HCT116 (cell line): Measurements from ENCODE around the gene TBL1X. TPM values are rescaled to one million over a fixed set of nuclear protein-coding genes. Genes with fewer than 3 reads are reported as not detected.

ENCODE experiments used
- CEBPB ChIP-seq: IDR thresholded peaks from 2 replicates; pipeline ENCODE4 v1.6.1; 2012; ENCODE audit warnings: low read depth
- EZH2phosphoT487 ChIP-seq: fragments of 200-600 bp; IDR thresholded peaks from 2 replicates; pipeline ENCODE4 v1.6.1; 2018; ENCODE audit warnings: antibody characterized with exemption, borderline replicate concordance
- POLR2AphosphoS5 ChIP-seq: IDR thresholded peaks from 2 replicates; pipeline ENCODE4 v1.6.1; 2011; ENCODE audit warnings: mild to moderate bottlenecking, low read depth, low read length, moderate library complexity
- SRF ChIP-seq: IDR thresholded peaks from 2 replicates; pipeline ENCODE4 v1.6.1; 2012; ENCODE audit warnings: low read depth
- TCF7L2 ChIP-seq: IDR thresholded peaks from 2 replicates; pipeline ENCODE4 v1.7.0; 2011; ENCODE audit warnings: borderline replicate concordance, inconsistent platforms; ENCODE audit not compliant: insufficient read depth, insufficient read length; ENCODE audit errors: extremely low read depth
- total RNA-seq: library from RNA; stranded (reverse); gene quantifications from one replicate; pipeline ENCODE4 v1.2.1, GENCODE V29; 2021; ENCODE audit not compliant: unreplicated experiment
- TF ChIP-seq, protein P1 (sequence below): IDR thresholded peaks from 2 replicates; pipeline ENCODE4 v1.6.1; 2012; ENCODE audit warnings: low read depth
- TF ChIP-seq, protein P2 (sequence below): IDR thresholded peaks from 2 replicates; pipeline ENCODE4 v1.6.1; 2011; ENCODE audit warnings: mild to moderate bottlenecking, low read length, moderate library complexity; ENCODE audit not compliant: insufficient replicate concordance; ENCODE audit errors: extremely low read depth
- TF ChIP-seq, protein P3 (sequence below), 3 experiments: fragments of 200-600 bp in 1 of 3; sonication (generic) in 1 of 3; IDR thresholded peaks in 2 of 3; conservative IDR thresholded peaks in 1 of 3; 2 replicates each; pipeline ENCODE4 v1.5.1; 2012 to 2017; ENCODE audit warnings: low read depth in 2 of 3, low read length in 2 of 3, antibody characterized with exemption in 1 of 3, borderline replicate concordance in 1 of 3, control low read depth in 1 of 3, mild to moderate bottlenecking in 1 of 3, mixed read lengths in 1 of 3, mixed run types in 1 of 3, moderate library complexity in 1 of 3; ENCODE audit not compliant: insufficient read depth in 1 of 3

TBL1X gene
- total RNA-seq, 1 experiment from 2014 or later = 37.8 TPM

DNA sequence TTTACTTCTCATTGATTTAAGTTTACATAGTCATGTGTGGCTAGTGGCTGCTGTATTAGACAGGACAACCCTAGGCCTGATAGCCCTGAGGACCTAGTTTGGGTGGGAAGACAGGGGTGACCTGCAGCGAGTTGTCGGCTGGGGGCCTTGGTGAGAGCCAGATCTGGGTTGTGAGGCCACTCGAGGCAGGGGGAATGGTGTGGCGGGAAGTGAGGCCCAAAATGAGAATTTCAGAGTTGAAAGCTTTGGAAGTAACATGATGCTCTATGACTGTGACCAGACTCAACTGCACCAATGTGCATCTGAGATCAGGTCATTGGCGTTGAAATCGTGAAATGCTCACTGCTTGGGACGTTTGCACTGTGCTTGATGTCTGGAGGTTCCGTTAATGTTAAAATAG lies 72.9 kb downstream of the TBL1X start (continued):
- TF ChIP-seq, protein P1, sequence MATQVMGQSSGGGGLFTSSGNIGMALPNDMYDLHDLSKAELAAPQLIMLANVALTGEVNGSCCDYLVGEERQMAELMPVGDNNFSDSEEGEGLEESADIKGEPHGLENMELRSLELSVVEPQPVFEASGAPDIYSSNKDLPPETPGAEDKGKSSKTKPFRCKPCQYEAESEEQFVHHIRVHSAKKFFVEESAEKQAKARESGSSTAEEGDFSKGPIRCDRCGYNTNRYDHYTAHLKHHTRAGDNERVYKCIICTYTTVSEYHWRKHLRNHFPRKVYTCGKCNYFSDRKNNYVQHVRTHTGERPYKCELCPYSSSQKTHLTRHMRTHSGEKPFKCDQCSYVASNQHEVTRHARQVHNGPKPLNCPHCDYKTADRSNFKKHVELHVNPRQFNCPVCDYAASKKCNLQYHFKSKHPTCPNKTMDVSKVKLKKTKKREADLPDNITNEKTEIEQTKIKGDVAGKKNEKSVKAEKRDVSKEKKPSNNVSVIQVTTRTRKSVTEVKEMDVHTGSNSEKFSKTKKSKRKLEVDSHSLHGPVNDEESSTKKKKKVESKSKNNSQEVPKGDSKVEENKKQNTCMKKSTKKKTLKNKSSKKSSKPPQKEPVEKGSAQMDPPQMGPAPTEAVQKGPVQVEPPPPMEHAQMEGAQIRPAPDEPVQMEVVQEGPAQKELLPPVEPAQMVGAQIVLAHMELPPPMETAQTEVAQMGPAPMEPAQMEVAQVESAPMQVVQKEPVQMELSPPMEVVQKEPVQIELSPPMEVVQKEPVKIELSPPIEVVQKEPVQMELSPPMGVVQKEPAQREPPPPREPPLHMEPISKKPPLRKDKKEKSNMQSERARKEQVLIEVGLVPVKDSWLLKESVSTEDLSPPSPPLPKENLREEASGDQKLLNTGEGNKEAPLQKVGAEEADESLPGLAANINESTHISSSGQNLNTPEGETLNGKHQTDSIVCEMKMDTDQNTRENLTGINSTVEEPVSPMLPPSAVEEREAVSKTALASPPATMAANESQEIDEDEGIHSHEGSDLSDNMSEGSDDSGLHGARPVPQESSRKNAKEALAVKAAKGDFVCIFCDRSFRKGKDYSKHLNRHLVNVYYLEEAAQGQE = no peak
- TF ChIP-seq, protein P2, sequence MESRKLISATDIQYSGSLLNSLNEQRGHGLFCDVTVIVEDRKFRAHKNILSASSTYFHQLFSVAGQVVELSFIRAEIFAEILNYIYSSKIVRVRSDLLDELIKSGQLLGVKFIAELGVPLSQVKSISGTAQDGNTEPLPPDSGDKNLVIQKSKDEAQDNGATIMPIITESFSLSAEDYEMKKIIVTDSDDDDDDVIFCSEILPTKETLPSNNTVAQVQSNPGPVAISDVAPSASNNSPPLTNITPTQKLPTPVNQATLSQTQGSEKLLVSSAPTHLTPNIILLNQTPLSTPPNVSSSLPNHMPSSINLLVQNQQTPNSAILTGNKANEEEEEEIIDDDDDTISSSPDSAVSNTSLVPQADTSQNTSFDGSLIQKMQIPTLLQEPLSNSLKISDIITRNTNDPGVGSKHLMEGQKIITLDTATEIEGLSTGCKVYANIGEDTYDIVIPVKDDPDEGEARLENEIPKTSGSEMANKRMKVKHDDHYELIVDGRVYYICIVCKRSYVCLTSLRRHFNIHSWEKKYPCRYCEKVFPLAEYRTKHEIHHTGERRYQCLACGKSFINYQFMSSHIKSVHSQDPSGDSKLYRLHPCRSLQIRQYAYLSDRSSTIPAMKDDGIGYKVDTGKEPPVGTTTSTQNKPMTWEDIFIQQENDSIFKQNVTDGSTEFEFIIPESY = no peak
- TF ChIP-seq TCF7L2 (no peak), CEBPB (no peak), EZH2phosphoT487 (no peak), SRF (no peak), POLR2AphosphoS5 (no peak)
- TF ChIP-seq, protein P3, sequence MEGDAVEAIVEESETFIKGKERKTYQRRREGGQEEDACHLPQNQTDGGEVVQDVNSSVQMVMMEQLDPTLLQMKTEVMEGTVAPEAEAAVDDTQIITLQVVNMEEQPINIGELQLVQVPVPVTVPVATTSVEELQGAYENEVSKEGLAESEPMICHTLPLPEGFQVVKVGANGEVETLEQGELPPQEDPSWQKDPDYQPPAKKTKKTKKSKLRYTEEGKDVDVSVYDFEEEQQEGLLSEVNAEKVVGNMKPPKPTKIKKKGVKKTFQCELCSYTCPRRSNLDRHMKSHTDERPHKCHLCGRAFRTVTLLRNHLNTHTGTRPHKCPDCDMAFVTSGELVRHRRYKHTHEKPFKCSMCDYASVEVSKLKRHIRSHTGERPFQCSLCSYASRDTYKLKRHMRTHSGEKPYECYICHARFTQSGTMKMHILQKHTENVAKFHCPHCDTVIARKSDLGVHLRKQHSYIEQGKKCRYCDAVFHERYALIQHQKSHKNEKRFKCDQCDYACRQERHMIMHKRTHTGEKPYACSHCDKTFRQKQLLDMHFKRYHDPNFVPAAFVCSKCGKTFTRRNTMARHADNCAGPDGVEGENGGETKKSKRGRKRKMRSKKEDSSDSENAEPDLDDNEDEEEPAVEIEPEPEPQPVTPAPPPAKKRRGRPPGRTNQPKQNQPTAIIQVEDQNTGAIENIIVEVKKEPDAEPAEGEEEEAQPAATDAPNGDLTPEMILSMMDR (IDR thresholded peaks at IDR 0.05 in 2 of 3, conservative IDR thresholded peaks at IDR 0.05 in 1 of 3; ENCODE audit: borderline replicate concordance in 1 of 3, insufficient read depth in 1 of 3, low read depth in 2 of 3, low read length in 2 of 3) = no peak
- TF ChIP-seq, all 23 proteins: peak for 0
